Adipocyte (in vitro differentiated cells): ENCODE measurements around the gene FMN1.

Source experiments
- DNase-seq: peaks from one replicate; pipeline ENCODE4 v3.0.0-alpha.2; 2015; ENCODE audit warnings: low read depth
- H3K27me3 ChIP-seq: replicated peaks from 2 replicates; pipeline ENCODE4 v1.7.0; 2013; ENCODE audit warnings: mild to moderate bottlenecking, low read length, moderate library complexity; ENCODE audit not compliant: control insufficient read depth, insufficient read depth
- H3K36me3 ChIP-seq: 2 replicates; pipeline ENCODE4 v1.7.0; 2013; ENCODE audit warnings: low read length, mild to moderate bottlenecking, moderate library complexity; ENCODE audit not compliant: control insufficient read depth, insufficient read depth, severe bottlenecking
- H3K4me1 ChIP-seq: 2 replicates; pipeline ENCODE4 v1.7.0; 2013; ENCODE audit warnings: mild to moderate bottlenecking, low read length, moderate library complexity; ENCODE audit not compliant: control insufficient read depth, insufficient read depth
- H3K4me3 ChIP-seq: 2 replicates; pipeline ENCODE4 v1.7.0; 2013; ENCODE audit warnings: mild to moderate bottlenecking, low read length, moderate library complexity
- H3K9ac ChIP-seq: 2 replicates; pipeline ENCODE4 v1.7.0; 2013; ENCODE audit warnings: mild to moderate bottlenecking, low read length, moderate library complexity
- H3K9me3 ChIP-seq: 2 replicates; pipeline ENCODE4 v1.7.0; 2013; ENCODE audit warnings: mild to moderate bottlenecking, low read length, moderate library complexity; ENCODE audit not compliant: control insufficient read depth

Gene FMN1

DNA sequence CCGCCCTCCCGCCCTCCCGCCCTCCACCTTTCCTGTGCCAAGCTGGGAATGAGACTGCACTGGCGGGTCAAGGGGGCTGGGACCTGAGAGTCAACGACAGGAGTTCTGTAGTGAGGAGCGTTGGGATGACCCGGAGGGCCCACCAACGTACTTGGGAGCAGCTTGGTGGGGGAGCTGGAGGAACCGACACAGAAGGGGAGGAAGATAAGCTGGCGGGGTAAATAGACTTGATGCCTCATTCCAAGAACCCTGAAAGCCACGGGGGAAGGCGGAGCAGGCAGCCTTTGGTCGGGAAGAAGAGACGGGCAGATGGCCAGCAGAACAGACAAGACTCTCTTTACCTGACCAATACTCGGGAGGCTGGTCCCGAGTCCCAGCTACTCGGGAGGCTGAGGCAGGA lies 277 bp downstream of the FMN1 start:
- peak overlapping the region; percentile 92 for H3K4me3 ChIP-seq
- no peak for DNase-seq

DNA sequence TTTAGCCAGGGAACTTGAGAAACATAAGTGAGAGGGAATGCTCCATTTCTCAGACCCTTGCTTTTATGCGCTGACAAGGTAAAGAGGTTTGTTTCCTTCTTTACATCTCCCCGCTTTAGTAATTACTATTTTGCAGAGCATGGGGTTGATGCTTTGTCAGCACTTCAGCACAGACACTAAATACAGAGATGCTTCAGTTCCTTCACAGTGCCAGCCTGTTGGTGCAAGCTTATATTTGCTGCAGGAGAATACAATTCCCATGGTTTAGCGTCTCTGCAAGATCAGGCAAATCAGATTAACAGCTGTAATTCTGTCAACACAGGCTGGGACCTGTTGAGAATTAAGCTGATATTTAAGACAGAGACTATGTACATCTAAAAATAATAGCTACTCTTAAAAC lies 2.9 kb downstream of the FMN1 start:
- Histone ChIP-seq H3K9me3 (no peaks in the 10 kb centered on the region), H3K4me1 (peaks cover 7% of the 10 kb centered on the region), H3K27me3 (peaks cover 39% of the 10 kb centered on the region), H3K4me3 (no peak overlapping the region), H3K36me3 (no peaks in the 10 kb centered on the region), H3K9ac (no peak overlapping the region)
- DNase-seq = no peak

More for the DNA sequence above, 277 bp downstream of the FMN1 start:
- no peaks in the 10 kb centered on the region for H3K36me3 ChIP-seq
- H3K9ac ChIP-seq = no peak overlapping the region
- H3K4me1 ChIP-seq = peaks cover 7% of the 10 kb centered on the region
- H3K9me3 ChIP-seq = no peaks in the 10 kb centered on the region
- peaks cover 39% of the 10 kb centered on the region for H3K27me3 ChIP-seq

DNA sequence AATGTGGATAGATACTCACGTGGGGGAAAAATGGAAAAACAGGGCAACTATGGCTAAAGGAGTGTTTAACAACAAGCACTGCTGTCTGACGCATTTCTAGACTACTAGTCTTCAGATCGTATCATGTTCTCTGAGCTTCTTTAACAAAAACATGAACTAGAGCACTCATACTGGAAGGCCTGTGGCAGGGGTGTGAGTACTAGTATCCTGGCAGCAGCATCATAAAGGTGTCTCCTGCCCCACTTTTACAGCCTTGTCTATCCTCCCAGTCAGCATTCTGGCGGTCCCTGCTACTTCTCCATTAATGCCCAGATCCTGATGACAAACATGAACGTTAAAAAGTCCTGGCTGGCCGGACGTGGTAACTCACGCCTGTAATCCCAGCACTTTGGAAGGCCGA lies 4.0 kb downstream of the FMN1 start:
- no peak overlapping the region for H3K9ac ChIP-seq
- no peaks in the 10 kb centered on the region for H3K9me3 ChIP-seq
- H3K36me3 ChIP-seq = no peaks in the 10 kb centered on the region
- no peak overlapping the region for H3K4me3 ChIP-seq
- DNase-seq = no peak
- peaks cover 7% of the 10 kb centered on the region for H3K4me1 ChIP-seq
- H3K27me3 ChIP-seq = peaks cover 39% of the 10 kb centered on the region

DNA sequence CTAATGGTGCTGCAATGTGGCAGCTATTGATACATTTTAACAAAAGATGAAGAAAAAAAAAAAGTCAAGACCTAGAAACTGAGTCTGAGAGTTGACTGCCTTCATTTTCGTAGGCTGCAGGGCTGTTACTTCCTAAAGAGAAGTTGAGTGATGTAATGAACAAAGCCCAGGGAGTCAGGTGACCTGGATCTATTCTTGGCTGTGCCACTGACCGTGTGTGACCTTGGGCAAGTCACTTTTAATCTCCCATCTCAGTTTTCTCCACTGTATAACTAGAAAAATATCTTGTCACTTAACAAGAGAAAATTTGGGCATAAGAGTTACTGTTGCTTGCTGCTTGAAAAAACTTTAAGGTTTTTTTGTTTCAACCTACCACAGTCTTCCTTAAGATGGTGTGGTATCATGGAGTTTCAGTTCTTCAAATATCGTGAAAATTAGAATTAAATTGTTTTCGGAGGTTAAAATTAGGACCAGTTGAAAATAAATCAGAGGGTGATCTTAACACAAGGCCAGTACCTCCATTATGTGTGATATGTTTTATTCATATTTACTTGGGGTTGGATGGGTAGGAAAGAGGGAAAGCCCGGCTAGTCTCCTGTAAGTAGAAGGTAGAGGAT lies 5.8 kb downstream of the FMN1 start:
- Histone ChIP-seq H3K4me3 (no peak overlapping the region), H3K9ac (no peak overlapping the region)

DNA sequence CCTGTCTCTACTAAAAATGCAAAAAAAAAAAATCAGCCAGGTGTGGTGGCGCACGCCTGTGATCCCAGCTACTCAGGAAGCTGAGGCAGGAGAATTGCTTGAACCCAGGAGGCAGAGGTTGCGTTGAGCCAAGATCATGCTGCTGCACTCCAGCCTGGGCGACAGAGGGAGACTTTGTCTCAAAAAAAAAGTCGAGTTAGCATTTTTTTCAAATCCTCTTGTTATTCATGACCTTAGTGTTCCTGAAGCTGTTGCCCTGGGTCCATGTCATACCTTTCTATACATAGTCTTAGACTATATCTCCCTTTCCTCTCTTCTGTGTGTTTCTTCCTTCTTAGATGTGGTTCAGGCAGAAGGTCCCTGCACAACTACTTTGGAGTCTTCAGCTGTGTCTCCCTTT lies 6.4 kb downstream of the FMN1 start:
- Histone ChIP-seq H3K27me3 (peaks cover 32% of the 10 kb centered on the region), H3K4me1 (no peaks in the 10 kb centered on the region), H3K9ac (no peak overlapping the region), H3K36me3 (no peaks in the 10 kb centered on the region), H3K4me3 (no peak overlapping the region), H3K9me3 (no peaks in the 10 kb centered on the region)
- no peak for DNase-seq

More for the DNA sequence above, 5.8 kb downstream of the FMN1 start:
- H3K9me3 ChIP-seq = no peaks in the 10 kb centered on the region
- H3K4me1 ChIP-seq = no peaks in the 10 kb centered on the region
- H3K27me3 ChIP-seq = peaks cover 38% of the 10 kb centered on the region
- DNase-seq = no peak
- no peaks in the 10 kb centered on the region for H3K36me3 ChIP-seq

DNA sequence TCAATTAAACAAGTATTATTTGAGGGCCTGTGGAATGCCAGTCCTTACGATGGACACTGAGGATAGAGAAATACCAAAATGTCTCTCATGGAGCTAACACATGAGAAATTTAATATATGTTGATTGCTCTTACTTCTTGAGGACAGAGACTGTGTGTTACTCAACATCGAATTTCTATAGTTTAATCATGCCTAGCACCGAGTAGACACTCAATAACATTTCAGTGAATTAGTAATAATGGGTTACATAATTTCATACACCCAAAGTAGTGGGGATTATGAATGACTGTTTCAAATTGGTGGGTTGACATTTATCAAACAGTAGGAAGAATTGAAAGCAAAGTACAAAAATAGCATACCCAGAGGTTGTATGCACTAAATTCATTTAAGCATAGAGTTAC lies 11.2 kb downstream of the FMN1 start:
- Histone ChIP-seq H3K9ac (no peak overlapping the region), H3K36me3 (no peaks in the 10 kb centered on the region), H3K9me3 (no peaks in the 10 kb centered on the region), H3K4me3 (no peak overlapping the region), H3K27me3 (no peaks in the 10 kb centered on the region), H3K4me1 (no peaks in the 10 kb centered on the region)
- DNase-seq = no peak

DNA sequence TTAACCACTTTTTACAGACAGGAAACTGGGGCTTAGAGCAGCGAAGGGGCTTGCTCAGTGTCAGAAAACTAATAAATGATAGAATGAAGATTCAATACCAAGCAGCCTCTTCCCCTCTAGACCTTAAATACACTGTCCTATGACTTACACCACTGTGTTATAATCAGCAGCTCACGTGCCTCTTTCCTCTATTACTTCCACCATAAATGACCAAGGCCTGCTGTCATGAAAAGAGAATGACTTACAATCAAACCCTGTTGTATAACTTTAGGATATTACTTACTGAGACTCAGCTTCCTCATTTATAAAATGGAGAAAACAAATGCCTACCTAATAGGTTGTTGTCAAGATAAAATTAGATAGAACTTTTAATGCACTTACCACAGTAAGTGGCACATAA lies 11.6 kb downstream of the FMN1 start:
- H3K9me3 ChIP-seq = no peaks in the 10 kb centered on the region
- no peaks in the 10 kb centered on the region for H3K36me3 ChIP-seq
- H3K4me1 ChIP-seq = no peaks in the 10 kb centered on the region
- no peak overlapping the region for H3K4me3 ChIP-seq
- H3K9ac ChIP-seq = no peak overlapping the region
- DNase-seq = no peak
- H3K27me3 ChIP-seq = no peaks in the 10 kb centered on the region

DNA sequence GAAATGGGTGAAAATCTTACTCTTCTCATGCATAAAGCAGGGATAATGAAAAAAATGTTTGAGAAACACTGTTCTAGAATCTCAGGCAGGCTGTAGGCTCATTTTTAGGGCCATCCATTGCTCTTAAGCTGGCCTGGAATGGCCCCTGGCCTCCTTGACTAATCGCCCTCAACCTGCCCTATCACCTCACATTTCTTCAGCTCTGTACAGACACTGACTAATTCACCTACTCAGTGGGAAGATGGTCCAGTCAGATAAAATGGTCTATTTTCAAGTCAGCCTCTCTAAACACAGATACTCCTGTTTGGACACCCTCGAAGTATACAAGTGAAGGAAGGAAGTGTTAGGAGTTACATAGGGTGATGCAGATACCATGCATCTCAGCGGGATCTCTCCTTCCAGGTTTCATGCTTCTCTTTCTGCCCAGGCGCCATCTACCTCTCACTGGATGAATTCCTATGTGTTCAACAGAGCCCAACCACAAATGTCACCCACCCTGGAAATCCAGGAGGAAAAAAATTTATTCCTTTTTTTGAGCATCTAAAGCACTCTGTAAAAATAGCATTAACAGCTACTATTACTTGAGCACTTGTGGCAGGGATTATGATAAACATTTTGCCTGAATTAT lies 12.1 kb downstream of the FMN1 start:
- DNase-seq = no peak
- H3K27me3 ChIP-seq = no peaks in the 10 kb centered on the region

DNA sequence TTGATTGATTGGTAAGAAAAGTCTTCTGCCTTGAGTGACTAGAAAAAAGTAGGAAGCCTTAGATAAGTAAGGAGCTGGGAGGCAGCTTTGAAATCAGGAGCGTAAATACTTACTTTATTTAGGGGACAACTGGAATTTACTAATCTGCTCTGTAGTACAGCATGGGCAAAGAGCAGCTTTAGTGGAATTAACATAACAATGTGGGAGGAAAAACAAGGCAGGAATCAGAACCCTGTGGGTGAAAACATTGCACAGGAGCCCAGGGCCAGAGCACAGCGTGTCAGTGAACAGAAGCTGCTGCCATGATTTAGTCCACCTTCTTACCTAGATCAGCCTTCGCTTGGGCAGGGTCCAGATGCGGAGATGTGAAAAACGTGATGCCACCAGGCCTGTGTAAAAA lies 14.6 kb downstream of the FMN1 start:
- no peak overlapping the region for H3K9ac ChIP-seq
- H3K9me3 ChIP-seq = no peaks in the 10 kb centered on the region
- H3K4me1 ChIP-seq = no peaks in the 10 kb centered on the region
- H3K36me3 ChIP-seq = no peaks in the 10 kb centered on the region
- no peak for DNase-seq
- no peak overlapping the region for H3K4me3 ChIP-seq
- H3K27me3 ChIP-seq = no peaks in the 10 kb centered on the region

More for the DNA sequence above, 12.1 kb downstream of the FMN1 start:
- no peaks in the 10 kb centered on the region for H3K4me1 ChIP-seq
- H3K36me3 ChIP-seq = no peaks in the 10 kb centered on the region
- no peak overlapping the region for H3K4me3 ChIP-seq
- H3K9ac ChIP-seq = no peak overlapping the region
- no peaks in the 10 kb centered on the region for H3K9me3 ChIP-seq

DNA sequence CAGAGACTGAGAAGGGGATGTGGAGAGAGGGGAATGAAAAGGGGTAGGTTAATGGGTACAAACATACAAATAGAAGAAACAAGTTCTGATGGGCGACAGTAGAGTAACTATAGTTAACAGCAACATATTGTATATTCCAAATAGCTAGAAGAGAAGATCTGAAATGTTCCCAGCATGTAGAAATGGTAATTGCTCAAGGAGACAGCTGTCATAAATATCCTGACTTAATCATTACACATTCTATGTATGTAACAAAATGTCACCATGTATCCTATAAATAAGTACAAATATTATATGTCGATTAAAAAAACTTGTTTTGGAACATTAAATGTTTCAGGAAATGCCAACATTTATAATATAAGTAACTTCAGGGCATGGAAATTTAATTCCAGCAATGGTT lies 23.3 kb downstream of the FMN1 start:
- Histone ChIP-seq H3K4me3 (no peak overlapping the region), H3K36me3 (no peaks in the 10 kb centered on the region), H3K9ac (no peak overlapping the region), H3K27me3 (no peaks in the 10 kb centered on the region), H3K4me1 (no peaks in the 10 kb centered on the region), H3K9me3 (no peaks in the 10 kb centered on the region)
- no peak for DNase-seq

DNA sequence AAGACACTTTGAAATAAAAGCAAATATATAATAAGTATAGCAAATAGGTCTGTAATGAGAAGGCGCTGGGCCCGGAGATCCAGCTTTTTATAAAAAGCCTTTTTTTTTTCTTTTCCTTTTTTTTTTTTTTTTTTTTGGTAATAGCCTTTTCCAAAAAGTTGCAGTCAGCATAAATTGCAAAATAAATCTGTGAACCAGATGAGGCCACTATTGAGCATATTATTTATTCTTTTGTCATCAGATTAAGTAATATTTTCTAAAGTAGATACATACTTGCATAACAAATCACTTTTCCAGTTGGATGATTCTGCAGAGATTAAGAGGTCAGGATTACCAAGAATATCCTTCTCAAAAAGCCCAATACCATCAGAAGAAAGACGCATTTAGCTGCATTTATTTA lies 24.9 kb downstream of the FMN1 start:
- H3K9me3 ChIP-seq = no peaks in the 10 kb centered on the region
- H3K9ac ChIP-seq = no peak overlapping the region
- H3K4me1 ChIP-seq = no peaks in the 10 kb centered on the region
- H3K27me3 ChIP-seq = peaks cover under 1% of the 10 kb centered on the region
- no peak for DNase-seq
- H3K36me3 ChIP-seq = no peaks in the 10 kb centered on the region
- no peak overlapping the region for H3K4me3 ChIP-seq

DNA sequence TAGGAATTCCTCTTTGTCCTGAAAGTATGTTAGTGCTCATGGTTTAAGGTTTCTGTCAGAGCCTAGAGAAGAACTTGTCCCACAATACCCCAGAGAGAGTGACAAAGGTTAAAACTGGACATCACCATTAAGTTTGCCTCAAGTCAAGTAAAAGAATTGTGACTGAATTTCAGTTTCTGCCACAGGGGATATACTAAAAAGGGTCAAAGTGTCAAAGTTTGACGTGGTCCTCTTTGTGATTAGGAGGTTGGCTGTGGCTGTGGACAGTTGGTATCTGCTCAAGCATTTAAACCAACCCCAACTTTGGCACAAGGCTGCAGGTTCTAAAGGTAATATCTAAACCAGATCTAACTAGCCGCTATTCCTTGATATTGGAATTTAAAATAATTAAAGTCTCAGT lies 26.1 kb downstream of the FMN1 start:
- no peak for DNase-seq
- Histone ChIP-seq H3K36me3 (no peaks in the 10 kb centered on the region), H3K4me3 (no peak overlapping the region), H3K9me3 (no peaks in the 10 kb centered on the region), H3K27me3 (peaks cover 7% of the 10 kb centered on the region), H3K4me1 (no peaks in the 10 kb centered on the region), H3K9ac (no peak overlapping the region)
